Kidney glomerular epithelial cell (primary cell): ENCODE data around the gene DOCK11.
A peak's percentile ranks its signal among the peaks of the same experiment; 100 is the strongest.

Experiments used
- DNase-seq: peaks from one replicate; lab custom pipeline; 2025; lab: John Stamatoyannopoulos, UW

DOCK11 gene

DNA sequence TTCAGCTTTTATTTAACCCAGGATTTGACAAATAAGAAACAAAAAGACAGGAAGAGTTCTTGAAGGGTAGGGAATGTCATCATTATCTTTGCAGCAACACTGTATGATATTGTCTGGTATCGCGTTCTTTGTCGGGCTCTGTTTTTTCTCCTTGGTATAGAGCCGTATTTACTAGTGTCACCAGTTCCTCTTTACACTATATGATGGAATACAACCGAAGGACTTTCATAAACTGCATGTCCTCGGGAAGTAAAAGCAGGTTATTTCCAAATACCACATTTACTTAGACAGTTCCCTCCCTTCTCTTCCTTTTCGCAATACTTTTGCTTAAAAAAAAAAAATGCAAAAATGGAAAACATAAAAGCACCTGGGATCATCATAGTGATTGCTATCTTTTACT, 135.2 kb downstream of the DOCK11 start:
- DNase-seq, result no peak

DNA sequence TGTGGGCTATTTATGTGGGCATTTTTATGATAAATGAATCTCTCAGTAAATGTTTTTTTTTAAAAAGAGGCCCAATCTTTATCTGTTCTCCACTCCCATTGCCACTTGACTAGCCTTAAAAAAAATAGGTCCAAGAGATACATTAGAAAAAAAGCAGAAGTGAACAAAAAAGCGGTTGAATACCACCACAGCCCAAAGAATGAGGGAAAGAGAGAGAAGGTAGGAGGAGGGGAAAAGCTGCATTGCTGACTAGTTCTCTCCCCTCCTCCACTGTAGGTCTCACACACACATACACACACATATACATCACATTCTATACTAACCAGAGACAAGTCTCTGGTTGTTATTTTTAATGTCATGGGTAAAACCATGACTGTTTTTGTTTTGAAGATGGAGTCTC, 136.0 kb downstream of the DOCK11 start:
- DNase-seq, result no peak

DNA sequence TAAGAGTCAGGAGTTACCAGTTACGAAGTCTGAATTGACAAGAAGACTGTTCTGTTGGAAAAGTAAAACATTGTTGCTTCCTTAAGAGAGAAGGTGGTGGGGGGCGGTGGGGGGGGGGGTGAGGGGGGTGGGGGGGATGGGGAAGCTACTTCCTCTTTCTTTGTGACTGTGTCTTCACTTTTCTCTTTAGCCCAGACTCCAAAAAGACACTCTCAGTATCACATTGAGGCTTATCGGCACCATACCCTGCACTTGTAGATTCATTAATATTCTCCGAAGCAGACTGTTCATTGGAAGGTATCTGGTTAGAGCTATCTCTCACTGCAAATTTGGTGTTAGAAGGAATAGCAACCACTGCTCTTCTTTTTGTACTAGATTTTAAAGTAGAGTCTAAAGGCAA, 137.2 kb downstream of the DOCK11 start:
- no peak for DNase-seq

DNA sequence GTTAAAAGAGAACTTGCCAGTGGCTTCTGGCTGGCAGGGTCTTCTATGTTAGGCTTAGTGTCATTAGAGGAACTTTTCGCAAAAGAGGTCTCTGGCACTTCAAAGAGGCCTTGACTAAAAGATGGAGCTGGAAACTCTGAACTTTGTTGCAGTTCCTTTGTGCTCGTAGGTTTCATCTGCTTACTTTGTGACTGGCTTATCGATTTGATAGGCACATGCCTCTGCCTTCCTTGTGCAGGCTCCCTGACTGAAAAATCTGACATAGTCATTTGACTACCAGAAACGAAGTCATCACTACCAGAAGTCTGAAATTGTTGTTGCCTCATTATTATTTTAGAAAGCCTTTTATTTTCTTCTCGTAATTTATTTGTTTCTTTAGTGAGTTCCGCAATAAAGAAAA, 137.9 kb downstream of the DOCK11 start:
- no peak for DNase-seq

DNA sequence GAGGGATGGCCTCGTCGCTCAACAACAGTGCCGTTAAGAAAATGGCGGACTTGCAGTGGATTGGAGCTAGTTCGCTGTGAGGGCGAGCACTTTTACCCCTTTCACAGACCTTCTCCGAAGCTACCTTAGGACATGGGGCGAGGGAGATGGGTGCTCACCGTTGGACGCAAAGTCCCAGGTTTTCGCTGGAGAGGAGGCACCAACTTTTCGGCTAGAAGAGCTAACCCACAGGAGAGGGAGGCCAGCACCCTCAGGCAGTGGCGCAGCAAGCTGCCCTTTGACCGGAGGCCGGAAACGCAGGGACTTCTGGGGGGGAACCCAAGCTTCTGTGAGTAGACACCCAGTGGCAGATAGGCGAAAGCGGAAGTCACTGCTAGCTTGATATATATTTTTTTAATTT, 138.7 kb downstream of the DOCK11 start:
- no peak for DNase-seq

DNA sequence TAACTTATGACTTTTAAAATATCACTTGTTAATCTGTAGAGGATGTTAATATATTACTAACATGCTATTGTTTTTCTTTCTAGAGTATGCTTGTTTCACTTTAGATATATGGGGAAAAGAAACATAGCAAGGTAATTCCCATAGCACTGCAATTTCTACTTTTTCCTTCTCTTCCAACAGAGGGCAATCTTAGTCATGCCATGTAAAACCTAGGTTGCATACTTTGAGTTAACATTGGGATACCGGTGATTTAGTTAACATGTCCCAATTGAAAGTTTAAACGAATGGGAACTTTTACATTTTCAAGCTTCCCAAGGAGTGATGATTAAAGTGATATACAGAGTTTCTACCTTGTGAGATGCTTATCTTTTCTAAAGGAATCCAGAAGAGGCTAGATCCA, 142.4 kb downstream of the DOCK11 start:
- DNase-seq, result no peak

DNA sequence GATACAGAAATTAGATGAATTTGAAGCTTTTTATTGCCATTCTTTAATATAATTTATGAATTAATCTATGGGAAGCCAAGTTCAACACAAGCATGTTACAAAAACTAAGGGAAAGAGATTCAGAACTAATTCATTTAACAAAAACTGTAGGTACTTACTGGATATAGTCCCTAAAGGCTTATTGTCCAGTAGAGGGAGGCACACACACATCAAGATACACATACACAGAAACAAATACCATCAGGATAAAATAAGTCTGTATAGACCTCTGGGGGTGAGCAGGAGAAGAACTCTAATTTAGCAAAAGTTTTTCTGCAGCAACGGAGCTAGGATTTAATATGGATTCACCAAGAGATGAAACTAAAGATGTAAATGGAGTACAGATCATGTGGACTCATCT, 148.8 kb downstream of the DOCK11 start:
- DNase-seq, result peak; percentile 1

DNA sequence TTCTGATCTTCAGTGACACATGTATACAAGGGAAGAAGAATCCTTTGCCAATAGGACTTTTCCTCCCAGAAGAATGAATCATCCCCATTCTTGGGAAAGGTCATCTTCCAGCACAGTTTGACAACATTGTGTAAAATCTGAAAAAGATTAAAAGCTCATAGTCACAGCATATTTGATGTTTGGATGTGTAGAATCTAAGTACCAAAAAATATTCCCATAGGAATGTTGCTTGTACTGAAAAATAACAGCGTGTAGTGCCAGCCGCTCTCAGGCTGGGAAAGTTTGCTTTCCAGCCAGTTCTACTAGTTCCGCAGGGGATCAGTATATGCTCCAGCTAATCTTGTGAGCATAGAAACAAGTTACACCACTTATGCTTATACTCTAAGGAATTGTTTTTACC, 157.1 kb downstream of the DOCK11 start:
- no peak for DNase-seq

DNA sequence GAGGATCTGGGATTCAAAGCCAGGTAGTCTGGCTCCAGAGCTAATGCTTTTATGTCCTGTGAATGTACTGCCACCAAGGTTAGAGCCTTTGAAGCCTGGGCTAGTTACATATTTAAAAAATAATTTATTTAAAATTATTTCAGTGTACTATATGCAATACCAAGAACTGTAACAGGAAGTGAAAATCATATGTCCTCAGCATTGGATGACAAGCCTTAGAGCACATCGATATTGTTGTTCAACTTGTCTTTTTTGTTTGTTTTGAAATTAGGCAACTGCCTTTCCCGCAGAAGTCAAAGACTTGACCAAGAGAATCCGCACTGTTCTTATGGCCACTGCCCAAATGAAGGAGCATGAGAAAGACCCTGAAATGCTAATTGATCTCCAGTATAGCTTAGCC, 158.7 kb downstream of the DOCK11 start:
- no peak for DNase-seq

DNA sequence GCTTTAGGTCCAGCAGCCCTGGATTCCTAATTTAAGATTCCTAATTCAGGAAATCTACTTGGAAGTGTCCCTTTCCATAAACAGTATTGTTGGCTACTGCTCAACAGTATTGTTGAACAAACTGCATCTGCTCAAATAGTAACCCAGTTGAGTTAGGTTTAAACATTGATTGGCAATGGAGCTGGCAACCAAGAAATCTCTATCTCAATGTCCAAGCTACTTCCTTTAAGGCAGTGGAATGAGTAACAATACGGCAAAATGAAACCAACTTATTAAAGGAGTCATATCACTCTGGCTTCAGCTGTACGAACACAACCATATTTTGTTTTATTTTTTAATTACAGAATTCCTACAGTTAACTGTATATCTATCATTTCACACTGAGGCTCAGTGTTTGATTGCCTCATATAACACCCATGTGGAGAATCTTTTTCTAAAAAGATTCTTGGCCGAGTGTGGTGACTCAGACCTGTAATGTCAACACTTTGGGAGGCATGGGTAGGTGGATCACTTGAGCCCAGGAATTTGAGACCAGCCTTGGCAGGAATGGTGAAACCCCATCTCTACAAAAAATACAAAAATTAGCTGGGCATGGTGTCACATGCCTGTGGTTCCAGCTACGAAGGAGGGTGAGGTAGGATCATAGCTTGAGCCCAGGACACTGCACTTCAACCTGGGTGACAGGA, 160.1 kb downstream of the DOCK11 start:
- DNase-seq, result peak; percentile 2

DNA sequence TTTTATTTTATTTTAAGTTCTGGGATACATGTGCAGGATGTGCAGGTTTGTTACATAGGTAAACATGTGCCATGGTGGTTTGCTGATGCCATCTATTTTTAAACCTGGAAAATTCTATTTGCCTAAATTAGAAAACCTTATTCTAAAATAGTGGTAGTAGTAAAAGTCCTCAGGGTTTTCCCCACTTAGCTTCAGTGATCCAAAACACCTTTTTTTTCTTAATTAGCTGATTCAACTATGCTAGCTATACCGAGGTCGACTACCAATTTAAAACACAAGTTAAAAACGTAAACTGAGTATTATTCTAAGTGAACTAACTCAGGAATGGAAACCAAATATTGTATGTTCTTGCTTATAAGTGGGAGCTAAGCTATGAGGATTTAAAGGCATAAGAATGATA, 161.8 kb downstream of the DOCK11 start:
- no peak for DNase-seq

DNA sequence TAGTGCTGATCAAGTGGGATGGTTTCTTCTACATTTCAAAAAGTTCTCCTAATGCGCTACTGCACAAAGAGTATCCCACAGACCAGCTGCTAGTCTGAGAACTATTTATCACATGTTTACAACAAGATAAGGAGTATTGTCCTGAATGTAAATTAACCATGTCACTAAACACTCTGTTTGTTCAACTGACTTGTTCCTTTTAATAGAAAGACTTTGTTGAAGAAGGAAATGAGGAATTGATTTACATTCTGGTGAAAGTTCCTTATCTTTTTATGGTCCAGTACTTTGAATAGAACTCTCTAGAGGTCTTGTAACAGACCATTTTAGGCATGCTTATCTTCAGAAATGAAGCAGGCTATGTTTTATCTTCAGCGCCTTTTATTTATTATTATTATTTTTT, 164.5 kb downstream of the DOCK11 start:
- DNase-seq, result no peak

DNA sequence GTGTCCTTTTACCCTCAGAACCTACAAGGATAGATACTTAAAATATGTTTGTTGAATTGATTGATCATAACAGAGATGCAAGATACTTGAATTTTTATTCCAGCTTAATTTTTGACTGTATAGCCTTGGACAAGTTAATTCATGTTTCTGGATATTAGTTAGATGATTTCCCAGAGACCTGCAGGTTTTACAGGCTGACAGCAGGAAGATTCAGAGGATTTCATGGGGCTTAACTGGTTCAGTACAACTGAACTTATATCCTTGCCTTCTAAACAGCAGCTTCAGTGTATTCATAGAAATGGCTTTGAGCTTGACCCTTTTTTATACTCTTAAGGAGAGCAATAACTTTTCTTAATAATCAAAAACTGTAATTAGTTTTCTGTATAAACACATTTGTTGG, 169.6 kb downstream of the DOCK11 start:
- no peak for DNase-seq

DNA sequence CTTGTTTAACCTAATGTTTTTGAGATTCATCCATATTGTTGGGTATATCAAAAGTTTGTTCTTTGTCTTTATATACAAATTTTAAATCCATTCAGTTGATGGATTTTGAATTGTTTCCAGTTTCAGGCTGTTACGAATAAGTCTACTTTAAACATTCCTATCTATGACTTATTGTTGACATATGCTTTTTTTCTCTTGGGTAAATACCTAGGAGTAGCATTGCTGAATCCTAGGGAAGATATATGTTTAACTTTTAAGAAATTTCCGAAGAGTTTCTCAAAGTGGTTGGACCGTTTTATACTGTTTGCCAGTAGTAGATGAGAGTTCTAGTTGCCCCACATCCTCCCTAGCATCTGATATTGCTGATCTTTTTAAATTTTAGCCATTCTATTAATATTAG, 170.9 kb downstream of the DOCK11 start:
- no peak for DNase-seq

DNA sequence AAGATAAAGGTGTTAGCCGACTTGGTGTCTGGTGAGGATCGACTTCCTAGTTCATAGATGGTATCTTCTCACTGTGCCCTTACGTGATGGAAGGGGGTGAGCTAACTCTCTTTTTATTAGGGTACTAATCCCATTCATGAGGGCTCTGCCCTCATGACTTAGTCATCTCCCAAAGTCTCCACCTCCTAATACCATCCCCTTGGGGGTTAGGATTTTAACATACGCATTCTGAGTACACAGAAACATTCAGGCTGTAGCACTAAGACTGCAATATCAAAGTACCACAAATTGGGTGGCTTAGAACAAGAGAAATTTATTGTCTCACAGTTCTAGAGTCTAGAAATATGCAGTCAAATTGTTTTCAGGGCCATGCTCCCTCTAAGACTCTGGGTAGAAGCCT, 173.8 kb downstream of the DOCK11 start:
- DNase-seq, result no peak

DNA sequence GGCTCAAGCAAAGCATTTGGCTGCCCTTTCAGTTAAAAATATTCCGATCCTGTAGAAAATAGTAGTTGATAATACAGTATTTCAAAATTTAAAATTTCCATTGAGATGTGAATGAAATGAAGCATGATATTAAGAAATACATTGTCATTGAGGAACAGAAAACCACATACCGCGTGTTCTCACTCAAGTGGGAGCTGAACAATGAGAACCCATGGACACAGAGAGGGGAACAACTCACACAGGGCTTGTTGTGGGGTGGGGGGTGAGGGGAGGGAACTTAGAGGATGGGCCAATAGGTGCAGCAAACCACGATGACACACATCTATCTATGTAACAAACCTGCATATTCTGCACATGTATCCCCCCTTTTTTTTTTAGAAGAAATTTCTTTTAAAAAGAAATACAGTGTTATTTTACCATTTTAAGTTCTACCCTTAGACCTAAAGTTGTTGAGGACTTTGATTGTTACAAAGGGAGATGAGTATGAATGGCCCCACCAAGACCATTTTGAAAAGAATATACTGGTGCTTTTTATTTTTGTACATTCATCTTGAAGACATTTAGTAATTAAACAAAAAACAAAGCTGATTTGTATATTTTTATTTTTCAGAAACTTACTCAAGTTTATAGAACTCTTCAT, 179.8 kb downstream of the DOCK11 start:
- DNase-seq, result no peak

DNA sequence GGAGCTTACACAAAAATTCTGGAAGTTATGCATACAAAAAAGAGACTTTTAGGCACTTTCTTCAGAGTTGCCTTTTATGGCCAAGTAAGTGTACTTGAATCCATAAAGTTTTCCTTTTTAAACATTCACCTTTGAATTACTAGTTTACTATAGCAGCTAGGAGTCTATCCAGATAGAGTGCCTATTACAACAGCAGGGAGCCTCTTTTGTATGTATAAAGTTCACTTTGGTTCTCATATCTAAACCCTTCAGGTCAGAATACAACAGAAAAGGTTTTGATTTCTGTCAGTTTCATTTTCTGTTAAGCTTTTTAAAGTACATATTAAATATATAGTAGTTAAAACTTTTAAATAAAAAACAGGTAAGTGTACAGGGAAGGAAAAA, 180.3 kb downstream of the DOCK11 start:
- no peak for DNase-seq

DNA sequence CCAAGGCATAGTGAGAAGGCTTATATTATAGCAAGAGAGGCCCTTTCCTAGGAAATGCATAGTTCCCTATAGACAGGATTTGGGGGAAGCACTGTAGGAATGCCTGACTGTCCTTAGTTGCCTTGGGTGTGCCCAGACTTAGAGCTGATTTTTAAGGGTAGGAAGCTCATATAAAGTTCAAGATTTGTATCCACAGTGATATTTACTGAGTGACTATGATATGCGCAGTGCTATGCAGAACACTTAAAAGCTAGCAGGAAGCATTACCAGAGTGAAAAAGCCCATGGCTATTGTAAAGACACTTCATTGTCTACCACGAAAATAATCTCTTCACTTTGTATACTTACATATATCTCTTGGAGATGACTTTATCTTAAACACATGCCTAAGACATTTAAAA, 181.7 kb downstream of the DOCK11 start:
- DNase-seq, result no peak

DNA sequence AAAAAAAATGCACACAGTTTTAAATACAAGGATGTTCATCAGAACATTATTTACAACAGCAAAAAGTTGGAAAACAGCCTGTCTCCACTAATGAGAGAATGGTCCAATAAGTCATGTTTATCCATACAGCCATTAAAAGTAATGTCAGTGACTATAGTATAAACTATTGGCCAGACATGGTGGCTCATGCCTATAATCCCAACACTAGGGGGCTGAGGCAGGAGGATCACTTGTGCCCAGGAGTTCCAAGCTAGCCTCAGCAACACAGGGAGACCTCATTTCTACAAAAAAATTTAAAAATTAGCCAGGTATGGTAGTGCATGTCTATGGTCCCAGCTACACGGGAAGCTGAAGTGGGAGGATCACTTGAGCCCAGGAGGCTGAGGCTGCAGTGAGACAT, 183.7 kb downstream of the DOCK11 start:
- DNase-seq, result no peak

DNA sequence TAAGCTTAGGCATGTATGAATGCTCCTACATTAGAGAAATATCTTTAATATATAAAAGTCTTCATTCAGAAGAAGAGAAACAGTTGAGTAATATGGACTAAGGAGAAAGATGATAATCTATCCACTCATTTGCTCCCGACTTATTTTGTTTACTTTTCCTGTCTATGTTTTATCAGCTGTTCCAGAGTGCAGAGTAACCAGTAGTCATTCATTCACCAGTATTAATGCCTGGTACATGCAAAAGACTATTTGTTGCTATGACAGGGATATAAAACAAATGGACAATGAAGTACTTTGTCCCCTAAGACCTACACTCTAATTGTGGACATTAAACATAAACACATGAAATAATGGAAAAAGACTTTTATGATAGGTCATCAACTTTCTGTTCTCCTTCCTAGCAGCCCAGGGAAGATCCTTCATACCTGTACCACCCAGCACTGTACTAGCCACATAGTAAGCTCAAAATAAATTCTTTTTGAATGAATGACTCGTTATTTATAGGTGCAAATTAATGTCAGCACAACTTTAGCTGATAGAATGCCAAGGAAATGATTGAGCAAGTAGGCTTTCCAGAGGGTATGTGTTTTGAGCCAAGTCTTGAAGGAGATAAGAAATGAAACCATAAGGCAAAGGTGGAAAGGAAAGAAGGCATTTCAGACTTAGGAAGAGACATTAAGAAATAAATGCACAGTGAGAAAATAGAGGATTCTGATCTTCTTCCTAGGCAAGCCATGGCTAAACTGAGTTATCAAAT, 186.8 kb downstream of the DOCK11 start:
- no peak for DNase-seq

DNA sequence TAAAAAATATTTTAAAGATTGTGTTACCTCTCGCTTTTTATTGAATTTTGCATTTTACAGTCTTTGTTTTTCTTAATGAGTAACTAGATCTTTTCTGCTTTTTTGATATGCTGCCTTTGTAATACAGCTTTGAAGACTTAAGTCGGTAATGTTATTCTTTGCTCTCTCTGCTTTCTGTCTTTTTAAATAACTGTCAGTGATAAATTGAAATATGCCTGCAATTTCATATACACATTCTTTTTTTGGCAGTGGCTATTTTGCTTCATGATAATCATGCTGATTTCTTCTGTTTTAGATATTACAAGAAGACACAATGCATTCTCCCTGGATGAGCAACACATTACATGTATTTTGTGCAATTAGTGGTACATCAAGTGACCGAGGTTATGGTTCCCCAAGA, 189.8 kb downstream of the DOCK11 start:
- DNase-seq, result no peak

DNA sequence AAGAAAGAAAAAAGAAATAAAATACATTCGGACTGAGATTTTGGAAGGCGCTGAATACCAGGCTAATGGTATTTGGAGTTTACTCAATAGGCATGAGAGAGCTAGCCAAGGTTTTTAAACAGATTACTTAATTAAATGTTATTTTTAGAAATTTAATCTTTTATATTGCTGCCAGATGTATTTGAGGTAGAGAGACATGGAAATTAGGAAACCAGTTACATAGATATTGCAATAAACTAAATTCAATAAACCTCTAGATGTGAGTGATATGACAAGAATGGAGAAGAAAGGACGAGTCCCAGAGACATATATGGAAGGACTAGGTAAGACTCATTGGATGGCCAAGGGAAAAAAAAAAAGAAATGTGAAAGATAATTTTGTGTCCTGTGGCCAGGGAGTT, 193.3 kb downstream of the DOCK11 start:
- no peak for DNase-seq

DNA sequence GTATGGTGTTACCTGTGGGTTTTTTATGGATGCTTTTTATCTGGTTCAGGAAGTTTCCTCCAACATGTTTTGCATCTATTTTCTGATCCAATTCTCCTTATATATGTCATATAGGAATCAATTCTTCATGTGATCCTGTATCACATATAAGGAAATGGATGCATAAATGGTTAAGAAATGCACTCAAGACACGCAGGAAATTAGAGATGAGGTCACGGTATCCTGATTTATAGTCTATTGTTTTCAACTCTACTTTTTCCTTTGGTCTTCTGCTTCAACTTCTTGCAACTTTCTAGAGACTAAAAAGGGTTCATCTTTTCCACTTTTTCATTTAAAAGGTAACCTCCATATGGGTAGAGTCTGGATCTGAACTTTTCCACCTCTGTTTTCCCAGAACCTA, 198.2 kb downstream of the DOCK11 start:
- DNase-seq, result no peak

DNA sequence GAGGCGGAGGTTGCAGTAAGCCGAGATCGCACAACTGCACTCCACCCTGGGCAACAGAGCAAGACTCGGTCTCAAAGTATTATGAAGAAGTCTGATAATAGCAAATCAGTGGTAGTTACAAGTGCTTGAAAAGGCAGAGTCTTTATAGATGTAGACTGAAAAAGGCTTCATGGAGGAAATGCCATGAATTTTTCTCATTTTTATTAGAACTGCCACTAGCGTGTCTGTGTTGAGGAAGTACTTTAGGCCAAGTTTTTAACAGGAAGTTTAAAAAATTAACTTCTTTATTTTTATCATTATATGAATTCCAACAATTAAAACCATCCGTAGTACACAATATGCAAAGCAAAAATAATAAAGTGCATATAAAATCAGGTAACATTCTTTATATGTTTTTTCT, 199.0 kb downstream of the DOCK11 start:
- DNase-seq, result no peak
